GM12891 (cell line): Measurements from ENCODE around the gene CALML6.

Experiments used
- POLR2A ChIP-seq: IDR thresholded peaks from 2 replicates; pipeline ENCODE4 v1.6.1; 2011; ENCODE audit warnings: low read depth, low read length, control low read depth
- POLR2AphosphoS5 ChIP-seq: IDR thresholded peaks from 2 replicates; pipeline ENCODE4 v1.6.1; 2011; ENCODE audit warnings: low read depth, low read length, control low read depth
- SPI1 ChIP-seq: IDR thresholded peaks from 2 replicates; pipeline ENCODE4 v1.6.1; 2011; ENCODE audit warnings: low read depth, low read length, control low read depth
- TAF1 ChIP-seq: IDR thresholded peaks from 2 replicates; pipeline ENCODE4 v1.6.1; 2011; ENCODE audit warnings: low read depth, low read length, control low read depth

DNA sequence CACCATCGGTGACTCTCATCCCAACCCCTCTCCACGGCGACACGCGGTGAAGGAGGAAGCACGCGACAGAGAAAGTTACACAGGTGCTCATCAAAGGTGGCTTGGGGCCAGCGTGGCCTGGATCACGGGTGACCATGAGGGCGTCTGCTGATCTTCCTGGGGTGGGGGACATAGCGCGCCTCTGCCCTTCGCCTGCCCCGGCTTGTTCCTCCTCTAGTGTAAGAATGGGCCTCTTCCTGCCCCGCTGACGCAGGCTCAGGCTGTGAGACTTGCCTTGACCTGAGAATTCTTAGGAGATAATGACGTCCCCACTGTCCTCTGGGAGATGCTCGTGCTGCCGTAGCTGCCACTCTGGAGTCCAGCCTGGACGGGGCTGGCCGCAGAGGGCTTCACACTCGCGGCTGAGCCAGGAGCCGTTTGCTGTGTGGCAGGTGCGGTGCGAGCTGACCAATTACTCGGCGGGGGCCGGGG, 43.0 kb downstream of the CALML6 start:
- TF ChIP-seq POLR2A (no peak), POLR2AphosphoS5 (no peak), SPI1 (no peak), TAF1 (no peak)
